Measurements from ENCODE around the gene BMI1. TPM values are rescaled to one million over a fixed set of nuclear protein-coding genes. Genes with fewer than 3 reads are reported as not detected.

BMI1 gene
- total RNA-seq, 1 experiment from 2014 or later: 6.8 TPM

DNA sequence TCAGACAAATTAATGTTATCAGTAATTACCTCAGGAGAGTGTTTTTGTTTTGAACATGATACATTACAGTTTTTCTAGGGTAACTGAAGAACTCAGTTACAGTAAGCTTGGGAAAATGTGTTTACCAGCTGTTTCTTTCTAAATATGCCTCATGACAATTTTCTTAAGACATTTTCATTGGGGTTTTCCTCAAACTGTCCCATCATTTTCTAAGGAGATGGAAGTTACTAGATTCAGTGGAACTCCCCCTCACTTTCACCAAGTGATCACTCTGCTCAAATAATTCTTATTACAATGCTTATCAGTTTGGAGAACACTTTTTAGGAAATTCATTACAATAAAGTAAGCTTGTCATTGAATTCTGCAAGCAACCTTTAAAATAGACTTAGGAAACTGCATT lies 18.0 kb downstream of the BMI1 start:
- Mint-ChIP-seq H3K27ac (no peak overlapping the region), H3K4me1 (peaks cover 5 to 14% of the 10 kb centered on the region in 2 experiments), H3K27me3 (ENCODE audit: low read depth) (peaks cover 97% of the 10 kb centered on the region), H3K9me3 (no peaks in the 10 kb centered on the region; a peak in 3 of 5 replicates), H3K36me3 (ENCODE audit: insufficient read depth in 1 of 3, low read depth in 3 of 3) (no peaks in the 10 kb centered on the region), H3K4me3 (no peak overlapping the region)
- Histone ChIP-seq H3K56ac (ENCODE audit: insufficient read length, low read depth, low read length) (no peak overlapping the region), H3T11ph (ENCODE audit: low read length) (no peak overlapping the region), H2BK15ac (ENCODE audit: low read depth, low read length) (no peak overlapping the region), H3K9ac (ENCODE audit: extremely low read depth, insufficient read length, low read length) (no peak overlapping the region), H2BK120ac (ENCODE audit: low read depth, low read length, poor library complexity, severe bottlenecking) (no peak overlapping the region), H2BK20ac (ENCODE audit: low read depth, low read length, poor library complexity, severe bottlenecking) (no peak overlapping the region), H4K20me1 (ENCODE audit: control insufficient read depth, insufficient read depth, insufficient read length) (no peaks in the 10 kb centered on the region), H3K14ac (ENCODE audit: insufficient read depth, low read length) (no peak overlapping the region), H3K18ac (ENCODE audit: insufficient read length, low read depth, low read length) (no peak overlapping the region), H2BK5ac (ENCODE audit: insufficient read length, low read length) (no peak overlapping the region), H3K4me2 (ENCODE audit: insufficient read depth, insufficient read length, low read length) (no peak overlapping the region), H4K5ac (ENCODE audit: insufficient read length, low read depth, low read length) (no peak overlapping the region), H2AFZ (ENCODE audit: low read length) (no peak overlapping the region), H3K9me3 (ENCODE audit: control insufficient read depth, low read depth, low read length) (no peaks in the 10 kb centered on the region), H3K23me2 (ENCODE audit: insufficient read length, low read depth, low read length, poor library complexity, severe bottlenecking) (peaks cover 23% of the 10 kb centered on the region), H3K4me1 (ENCODE audit: insufficient read depth, low read length) (no peaks in the 10 kb centered on the region), H3K79me2 (ENCODE audit: insufficient read depth, low read length) (no peaks in the 10 kb centered on the region), H2BK12ac (ENCODE audit: insufficient read length, low read depth, low read length) (no peak overlapping the region), H2AK5ac (ENCODE audit: insufficient read length, low read length) (no peak overlapping the region), H3K4ac (ENCODE audit: low read depth, low read length) (no peak overlapping the region), H3K27ac (ENCODE audit: insufficient read length, low read depth, low read length) (no peak overlapping the region), H3K27me3 (ENCODE audit: insufficient read depth, low read length) (peaks cover 71% of the 10 kb centered on the region), H3K79me1 (ENCODE audit: insufficient read depth, low read depth, low read length, poor library complexity, severe bottlenecking) (no peaks in the 10 kb centered on the region), H4K91ac (ENCODE audit: insufficient read length, low read depth, low read length) (no peak overlapping the region), H4K8ac (replicated peaks; ENCODE audit: insufficient read length, low read depth, low read length) (no peak overlapping the region), H3K23ac (ENCODE audit: insufficient read length, low read depth, low read length) (no peak overlapping the region)
- no peak for TF ChIP-seq CTCF (conservative IDR thresholded peaks at IDR 0.05)
- no peak for DNase-seq
